Activated T-helper 1 cell treated with anti-CD3 and anti-CD28 coated beads, Interleukin-12 subunit alpha, Interleukin-12 subunit beta, Interleukin-2, Interleukin-4 antibody, amounts not matched to agents 30 ng/mL and 10 ng/mL and 1 ng/mL, durations not matched to agents 14 hours and 24 hours and 36 hours (primary cell): ENCODE measurements around the gene GABBR2. TPM values are rescaled to one million over a fixed set of nuclear protein-coding genes. Genes with fewer than 3 reads are reported as not detected.

Experiments
- total RNA-seq: library from RNA; stranded (reverse); gene quantifications from 2 replicates; pipeline ENCODE4 v1.2.3, GENCODE V29; 2022

GABBR2 gene
- total RNA-seq, 1 donor from 2014 or later: not detected

Other genes starting within 250 kb of the GABBR2 start
- 10.6 and 11.1 TPM in 2 replicates for gene ANKS6, start 87.6 kb upstream of the GABBR2 start, total RNA-seq
- 2.3 and 2.5 TPM in 2 replicates for gene GALNT12, start 98.7 kb upstream of the GABBR2 start, total RNA-seq
- 0.02 and 0.05 TPM in 2 replicates for gene COL15A1, start 235.0 kb upstream of the GABBR2 start, total RNA-seq